Right renal cortex interstitium (tissue), 3 donors: ENCODE measurements around the gene BLMH. TPM values are rescaled to one million over a fixed set of nuclear protein-coding genes. Genes with fewer than 3 reads are reported as not detected.
"Not testable (repeated sequence)": the region's sequence is repeated elsewhere in the genome, so short reads cannot be mapped to it uniquely, and the experiment has no call there.

Experiments
- DNase-seq, 3 donors: peaks; one replicate each; pipeline ENCODE4 v3.0.0-alpha.2; 2013; ENCODE audit warnings: low read depth in 3 of 3, low spot score in 2 of 3
- polyA plus RNA-seq, 3 donors: library from polyadenylated mRNA; unstranded; fragments of 120-200 nt; gene quantifications; one replicate each; pipeline ENCODE4 v1.2.1, GENCODE V29; 2013; ENCODE audit not compliant: insufficient read length in 3 of 3

The BLMH gene
- polyA plus RNA-seq, 3 donors, result 86.1 to 90.6 (median 90.6) TPM

- DNase-seq, result no peak
These were observed 84.1 kb downstream of the BLMH start for GRCh38 chr17:30207655-30208054.

- DNase-seq, result no peak
These were observed 88.2 kb downstream of the BLMH start for GRCh38 chr17:30203471-30203981.

GRCh38 chr17:30200656-30201055 lies 91.1 kb downstream of the BLMH start:
- not testable (repeated sequence) for DNase-seq

- DNase-seq, result no peak
These were observed 91.6 kb downstream of the BLMH start for GRCh38 chr17:30200106-30200505.

- no peak for DNase-seq
These were observed 92.1 kb downstream of the BLMH start for GRCh38 chr17:30199600-30199999.

Other genes with a start within 250 kb of the BLMH start
- gene NSRP1, start 175.1 kb downstream of the BLMH start, polyA plus RNA-seq, result 10 to 100 TPM; 43.6 to 54.3 (median 47.1) TPM
- gene SLC6A4, start 56.2 kb downstream of the BLMH start, polyA plus RNA-seq, result under 1 TPM; 0.71 to 0.88 (median 0.76) TPM
- gene TMIGD1, start 42.1 kb upstream of the BLMH start, polyA plus RNA-seq, result under 1 TPM; 0.75 to 0.98 (median 0.78) TPM
- 100 to 1,000 TPM in 1 of 3 donors, 10 to 100 TPM in 2; 94.0 to 111 (median 98.5) TPM for gene CPD, start 87.0 kb upstream of the BLMH start, polyA plus RNA-seq
- gene GOSR1, start 185.5 kb upstream of the BLMH start, polyA plus RNA-seq, result 10 to 100 TPM; 54.4 to 60.1 (median 58.8) TPM